Measurements from ENCODE around the gene SLC2A2. TPM values are rescaled to one million over a fixed set of nuclear protein-coding genes. Genes with fewer than 3 reads are reported as not detected.

The SLC2A2 gene
- total and polyA plus RNA-seq, 2 donors from 2014 or later = 12.6 to 31.0 TPM

DNA sequence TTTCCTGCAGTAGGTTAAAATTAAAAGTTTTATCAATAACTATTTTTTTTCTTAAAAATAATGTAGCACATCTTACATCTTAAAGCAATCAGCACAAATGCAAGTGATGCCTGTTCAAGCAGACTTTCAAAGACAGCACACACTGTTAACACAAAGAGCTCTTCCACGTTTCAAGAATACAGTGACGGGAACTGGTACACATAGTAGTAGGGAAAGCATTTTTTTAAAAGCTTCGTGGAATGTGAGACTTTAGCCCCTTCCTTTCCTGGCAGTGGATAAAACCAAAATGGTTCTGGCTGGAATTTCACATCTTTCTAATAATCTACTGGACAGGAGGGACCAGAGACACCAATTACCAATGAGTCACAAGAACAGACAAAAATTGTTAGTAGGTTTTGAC, 33.5 kb upstream of the SLC2A2 start:
- no peak overlapping the region for H3K27ac ChIP-seq (ENCODE audit: low read depth in 2 of 2, low read length in 2 of 2)
- no peaks in the 10 kb centered on the region for H3K36me3 ChIP-seq (ENCODE audit: control insufficient read depth in 2 of 3, insufficient read depth in 3 of 3, low read length in 3 of 3)
- no peaks in the 10 kb centered on the region for H3K27me3 ChIP-seq (ENCODE audit: control insufficient read depth, insufficient read depth, low read length)
- H3K9ac ChIP-seq (ENCODE audit: low read length in 3 of 3) = no peak overlapping the region
- DNase-seq = no peak
- TF ChIP-seq, protein P1, sequence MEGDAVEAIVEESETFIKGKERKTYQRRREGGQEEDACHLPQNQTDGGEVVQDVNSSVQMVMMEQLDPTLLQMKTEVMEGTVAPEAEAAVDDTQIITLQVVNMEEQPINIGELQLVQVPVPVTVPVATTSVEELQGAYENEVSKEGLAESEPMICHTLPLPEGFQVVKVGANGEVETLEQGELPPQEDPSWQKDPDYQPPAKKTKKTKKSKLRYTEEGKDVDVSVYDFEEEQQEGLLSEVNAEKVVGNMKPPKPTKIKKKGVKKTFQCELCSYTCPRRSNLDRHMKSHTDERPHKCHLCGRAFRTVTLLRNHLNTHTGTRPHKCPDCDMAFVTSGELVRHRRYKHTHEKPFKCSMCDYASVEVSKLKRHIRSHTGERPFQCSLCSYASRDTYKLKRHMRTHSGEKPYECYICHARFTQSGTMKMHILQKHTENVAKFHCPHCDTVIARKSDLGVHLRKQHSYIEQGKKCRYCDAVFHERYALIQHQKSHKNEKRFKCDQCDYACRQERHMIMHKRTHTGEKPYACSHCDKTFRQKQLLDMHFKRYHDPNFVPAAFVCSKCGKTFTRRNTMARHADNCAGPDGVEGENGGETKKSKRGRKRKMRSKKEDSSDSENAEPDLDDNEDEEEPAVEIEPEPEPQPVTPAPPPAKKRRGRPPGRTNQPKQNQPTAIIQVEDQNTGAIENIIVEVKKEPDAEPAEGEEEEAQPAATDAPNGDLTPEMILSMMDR (IDR thresholded peaks at IDR 0.05; ENCODE audit: borderline replicate concordance, extremely low read depth, insufficient read depth) = no peak
- H3K9me3 ChIP-seq (ENCODE audit: control insufficient read depth in 2 of 3, insufficient read depth in 1 of 3, low read length in 3 of 3) = no peaks in the 10 kb centered on the region
- no peaks in the 10 kb centered on the region for H3K4me1 ChIP-seq (ENCODE audit: control insufficient read depth in 2 of 3, insufficient read depth in 2 of 3, low read depth in 1 of 3, low read length in 3 of 3)
- intact Hi-C loops (cut with DNase I) = no loop called here
- H3K4me3 ChIP-seq (ENCODE audit: low read length in 3 of 3) = no peak overlapping the region
- no peak for FAIRE-seq

DNA sequence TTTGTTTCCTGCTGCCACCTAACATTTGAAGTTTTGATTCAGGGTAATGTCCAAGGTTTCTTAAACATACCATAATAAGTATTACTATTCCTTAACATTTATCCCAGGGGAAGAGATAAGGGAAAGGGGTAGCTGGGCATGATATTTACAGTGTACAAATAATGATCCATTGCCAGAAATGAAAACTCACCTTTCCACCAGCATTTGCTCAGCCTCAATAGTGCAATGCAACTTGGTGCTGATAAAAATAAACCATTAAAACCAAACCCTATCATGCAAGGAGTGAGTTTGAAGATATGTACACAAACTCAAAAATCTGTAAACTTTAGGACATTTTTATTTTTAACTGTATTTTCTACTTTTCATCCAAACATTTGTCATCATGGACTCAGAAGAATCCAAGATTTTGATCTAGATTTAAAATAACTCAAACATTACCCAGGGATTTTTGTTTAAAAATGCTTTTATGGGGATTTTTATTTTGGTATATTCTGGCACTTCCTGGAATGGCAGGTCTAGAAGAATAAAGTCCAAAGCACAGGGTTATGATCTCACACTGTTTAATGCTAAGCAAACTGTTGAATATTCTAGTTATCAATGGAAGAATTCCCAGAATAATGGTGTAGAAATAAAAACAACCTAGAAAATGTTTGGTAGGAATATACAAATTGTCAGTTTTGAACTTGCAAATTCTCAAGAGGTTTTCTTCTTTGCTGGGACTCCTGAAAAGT, 32.5 kb upstream of the SLC2A2 start:
- DNase-seq = no peak
- Histone ChIP-seq H3K36me3 (ENCODE audit: control insufficient read depth in 2 of 3, insufficient read depth in 3 of 3, low read length in 3 of 3) (no peaks in the 10 kb centered on the region), H3K27me3 (ENCODE audit: control insufficient read depth, insufficient read depth, low read length) (no peaks in the 10 kb centered on the region), H3K4me3 (ENCODE audit: low read length in 3 of 3) (no peak overlapping the region), H3K9ac (ENCODE audit: low read length in 3 of 3) (no peak overlapping the region), H3K4me1 (ENCODE audit: control insufficient read depth in 2 of 3, insufficient read depth in 2 of 3, low read depth in 1 of 3, low read length in 3 of 3) (no peaks in the 10 kb centered on the region), H3K27ac (ENCODE audit: low read depth in 2 of 2, low read length in 2 of 2) (peak overlapping the region in 1 of 2 donors; percentile 19), H3K9me3 (ENCODE audit: control insufficient read depth in 2 of 3, insufficient read depth in 1 of 3, low read length in 3 of 3) (no peaks in the 10 kb centered on the region)
- TF ChIP-seq, protein P1 (IDR thresholded peaks at IDR 0.05; ENCODE audit: borderline replicate concordance, extremely low read depth, insufficient read depth) = no peak
- no peak for FAIRE-seq
- intact Hi-C loops (cut with DNase I) = no loop called here

DNA sequence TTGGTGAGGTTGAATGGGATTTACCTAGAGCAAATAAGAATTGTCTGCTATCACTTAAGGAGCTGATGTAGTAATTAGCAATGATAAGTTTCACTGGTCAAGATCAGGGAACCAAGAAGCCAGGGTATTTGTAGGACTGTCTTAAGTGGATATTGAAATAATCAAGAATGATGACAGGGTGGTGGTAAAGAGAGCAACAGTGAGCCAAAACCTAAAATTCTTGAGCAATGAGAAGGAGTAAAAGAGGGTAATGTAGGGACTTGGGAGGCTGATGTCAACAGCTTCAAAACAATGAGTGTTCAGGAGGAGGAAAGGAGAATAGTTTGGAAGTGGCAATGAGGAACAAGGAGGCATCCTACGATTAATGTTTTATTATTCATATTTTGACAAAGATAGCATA, 31.5 kb upstream of the SLC2A2 start:
- no peak overlapping the region for H3K4me3 ChIP-seq (ENCODE audit: low read length in 3 of 3)
- TF ChIP-seq, protein P1 (IDR thresholded peaks at IDR 0.05; ENCODE audit: borderline replicate concordance, extremely low read depth, insufficient read depth) = no peak
- no peaks in the 10 kb centered on the region for H3K9me3 ChIP-seq (ENCODE audit: control insufficient read depth in 2 of 3, insufficient read depth in 1 of 3, low read length in 3 of 3)
- FAIRE-seq (no peak), DNase-seq (no peak)
- H3K9ac ChIP-seq (ENCODE audit: low read length in 3 of 3) = no peak overlapping the region
- no peaks in the 10 kb centered on the region for H3K4me1 ChIP-seq (ENCODE audit: control insufficient read depth in 2 of 3, insufficient read depth in 2 of 3, low read depth in 1 of 3, low read length in 3 of 3)
- no peaks in the 10 kb centered on the region for H3K27me3 ChIP-seq (ENCODE audit: control insufficient read depth, insufficient read depth, low read length)
- intact Hi-C loops (cut with DNase I) = no loop called here
- H3K27ac ChIP-seq (ENCODE audit: low read depth in 2 of 2, low read length in 2 of 2) = no peak overlapping the region
- H3K36me3 ChIP-seq (ENCODE audit: control insufficient read depth in 2 of 3, insufficient read depth in 3 of 3, low read length in 3 of 3) = no peaks in the 10 kb centered on the region

GRCh38 chr3:171057072-171057471, 30.6 kb upstream of the SLC2A2 start:
- H3K36me3 ChIP-seq (ENCODE audit: control insufficient read depth in 2 of 3, insufficient read depth in 3 of 3, low read length in 3 of 3) = no peaks in the 10 kb centered on the region
- no peaks in the 10 kb centered on the region for H3K4me1 ChIP-seq (ENCODE audit: control insufficient read depth in 2 of 3, insufficient read depth in 2 of 3, low read depth in 1 of 3, low read length in 3 of 3)
- no peak overlapping the region for H3K27ac ChIP-seq (ENCODE audit: low read depth in 2 of 2, low read length in 2 of 2)
- H3K9ac ChIP-seq (ENCODE audit: low read length in 3 of 3) = no peak overlapping the region
- H3K4me3 ChIP-seq (ENCODE audit: low read length in 3 of 3) = no peak overlapping the region
- TF ChIP-seq, protein P1 (IDR thresholded peaks at IDR 0.05; ENCODE audit: borderline replicate concordance, extremely low read depth, insufficient read depth) = no peak
- FAIRE-seq (no peak), DNase-seq (no peak)
- no peaks in the 10 kb centered on the region for H3K9me3 ChIP-seq (ENCODE audit: control insufficient read depth in 2 of 3, insufficient read depth in 1 of 3, low read length in 3 of 3)
- no peaks in the 10 kb centered on the region for H3K27me3 ChIP-seq (ENCODE audit: control insufficient read depth, insufficient read depth, low read length)
- intact Hi-C loops (cut with DNase I) = no loop called here
